ENCODE results near the gene USP3. TPM values are rescaled to one million over a fixed set of nuclear protein-coding genes. Genes with fewer than 3 reads are reported as not detected.

USP3 gene
- total and polyA plus RNA-seq, 9 of the 15 experiments (the other 6 are each of a cell fraction or from before 2014, with no cell fraction given), result 17.3 to 54.3 (median 34.8) TPM

- TF ChIP-seq ZNF592 (IDR thresholded peaks at IDR 0.05) (no peak), ZNF395 (CRISPR knock-in tag; IDR thresholded peaks at IDR 0.05) (no peak), ZBTB8A (IDR thresholded peaks at IDR 0.05; ENCODE audit: partially characterized antibody) (no peak), MITF (IDR thresholded peaks at IDR 0.05) (no peak), HDAC3 (IDR thresholded peaks at IDR 0.05; ENCODE audit: borderline replicate concordance, partially characterized antibody) (no peak), YBX1 (IDR thresholded peaks at IDR 0.05) (no peak), ZNF655 (CRISPR knock-in tag; IDR thresholded peaks at IDR 0.05) (no peak), ZNF24 (IDR thresholded peaks at IDR 0.05) (no peak)
Measured at GRCh38 chr15:63575312-63575711, 70.9 kb downstream of the USP3 start (continued).

All from K562 (cell line).